WTC11 (cell line): Measurements from ENCODE around the gene CIZ1.

Source experiments
- AFF4 ChIP-seq: sonication (generic); formaldehyde crosslinking; IDR thresholded peaks from 2 replicates; pipeline ENCODE4 v1.8.1; 2023; ENCODE audit warnings: mild to moderate bottlenecking, missing genetic modification reagents, borderline replicate concordance
- CREB1 ChIP-seq: sonication (generic); formaldehyde crosslinking; IDR thresholded peaks from 2 replicates; pipeline ENCODE4 v1.8.0; 2023; ENCODE audit warnings: mild to moderate bottlenecking, missing genetic modification reagents
- CREM ChIP-seq: sonication (generic); formaldehyde crosslinking; IDR thresholded peaks from 2 replicates; pipeline ENCODE4 v1.8.1; 2022; ENCODE audit warnings: mild to moderate bottlenecking, missing genetic modification reagents, moderate library complexity
- CTCF ChIP-seq: fragments of 200-600 bp; IDR thresholded peaks from 2 replicates; pipeline ENCODE4 v1.8.0; 2022; ENCODE audit warnings: antibody characterized with exemption
- FOXP4 ChIP-seq: sonication (generic); formaldehyde crosslinking; IDR thresholded peaks from 2 replicates; pipeline ENCODE4 v1.8.0; 2022; ENCODE audit warnings: mild to moderate bottlenecking, missing genetic modification reagents
- JUN ChIP-seq: sonication (generic); formaldehyde crosslinking; IDR thresholded peaks from 2 replicates; pipeline ENCODE4 v1.8.0; 2023; ENCODE audit warnings: mild to moderate bottlenecking, missing genetic modification reagents
- NR2C2 ChIP-seq: sonication (generic); formaldehyde crosslinking; IDR thresholded peaks from 2 replicates; pipeline ENCODE4 v1.8.0; 2022; ENCODE audit warnings: mild to moderate bottlenecking, missing genetic modification reagents
- SP1 ChIP-seq: sonication (generic); formaldehyde crosslinking; conservative IDR thresholded peaks from 2 replicates; pipeline ENCODE4 v1.8.1; 2022; ENCODE audit warnings: missing genetic modification reagents
- TEAD1 ChIP-seq: sonication (generic); formaldehyde crosslinking; IDR thresholded peaks from 2 replicates; pipeline ENCODE4 v1.8.0; 2022; ENCODE audit warnings: mild to moderate bottlenecking, missing genetic modification reagents
- USF1 ChIP-seq: sonication (generic); formaldehyde crosslinking; IDR thresholded peaks from 2 replicates; pipeline ENCODE4 v1.8.0; 2022; ENCODE audit warnings: mild to moderate bottlenecking, missing genetic modification reagents
- USF2 ChIP-seq: sonication (generic); formaldehyde crosslinking; IDR thresholded peaks from 2 replicates; pipeline ENCODE4 v1.8.1; 2023; ENCODE audit warnings: mild to moderate bottlenecking, missing genetic modification reagents, moderate library complexity
- ZNF232 ChIP-seq: sonication (generic); formaldehyde crosslinking; IDR thresholded peaks from 2 replicates; pipeline ENCODE4 v1.8.0; 2022; ENCODE audit warnings: mild to moderate bottlenecking, missing genetic modification reagents

- TF ChIP-seq AFF4 (CRISPR knock-in tag) (no peak), FOXP4 (no peak), SP1 (CRISPR knock-in tag) (no peak), NR2C2 (CRISPR knock-in tag) (no peak), JUN (CRISPR knock-in tag) (no peak), USF2 (no peak), CTCF (no peak), USF1 (CRISPR knock-in tag) (no peak), CREM (CRISPR knock-in tag) (no peak), ZNF232 (no peak), CREB1 (no peak), TEAD1 (CRISPR knock-in tag) (no peak)
These were observed 53.4 kb downstream of the CIZ1 start for GRCh38 chr9:128138001-128138400.
